ENCODE results near the gene HSPD1. TPM values are rescaled to one million over a fixed set of nuclear protein-coding genes. Genes with fewer than 3 reads are reported as not detected.

Gene HSPD1
- total RNA-seq, 1 experiment from 2014 or later: 877 TPM

- DNase-seq: no peak
- CTCF ChIA-PET: interaction anchor here (0.6 kb wide), 1 partner anchor 15 kb away, joined by 3 read pairs; the partner anchor contains the start of gene SF3B1
- H3K4me1 ChIP-seq: peaks cover 16% of the 10 kb centered on the region
- Mint-ChIP-seq H3K4me1 (ENCODE audit: low read depth, unreplicated experiment) (peaks cover 12% of the 10 kb centered on the region), H3K9me3 (ENCODE audit: unreplicated experiment) (no peaks in the 10 kb centered on the region), H3K36me3 (ENCODE audit: insufficient read depth, unreplicated experiment) (peaks cover 25% of the 10 kb centered on the region), H3K4me3 (ENCODE audit: unreplicated experiment) (no peak overlapping the region), H3K27me3 (ENCODE audit: insufficient read depth, unreplicated experiment) (no peaks in the 10 kb centered on the region), H3K27ac (ENCODE audit: unreplicated experiment) (no peak overlapping the region)
- BruUV-seq (replicated peaks): no TSS peak
- no peaks in the 10 kb centered on the region for H3K36me3 ChIP-seq (ENCODE audit: control insufficient read depth, insufficient read depth, low read length)
- TF ChIP-seq CTCF (IDR thresholded peaks at IDR 0.05; ENCODE audit: insufficient read depth in 1 of 2, low read depth in 1 of 2, low read length in 1 of 2, severe bottlenecking in 1 of 2, unreplicated experiment in 1 of 2): no peak
- intact Hi-C loops (cut with micrococcal nuclease; ENCODE audit: unreplicated experiment): loop anchor here (10.0 kb wide), 1 partner anchor 254 kb away; the partner anchor contains the start of gene MARS2
- POLR2A ChIA-PET: interaction anchor here (0.9 to 4.0 kb wide), 4 partner anchors 10 to 254 kb away, joined by 3 to 64 read pairs (median 12); partner anchors contain the start of genes HSPD1, HSPE1, MARS2 and SF3B1
- H3K27me3 ChIP-seq (replicated peaks; ENCODE audit: control insufficient read depth, insufficient read depth, low read length): no peaks in the 10 kb centered on the region
- no peak overlapping the region for H3K4me3 ChIP-seq (ENCODE audit: low read depth, low read length)
- H3K9me3 ChIP-seq: no peaks in the 10 kb centered on the region; the same call in 1 of the 2 replicates
Measured at GRCh38 chr2:197450465-197450864, 49.2 kb downstream of the HSPD1 start.

DNA sequence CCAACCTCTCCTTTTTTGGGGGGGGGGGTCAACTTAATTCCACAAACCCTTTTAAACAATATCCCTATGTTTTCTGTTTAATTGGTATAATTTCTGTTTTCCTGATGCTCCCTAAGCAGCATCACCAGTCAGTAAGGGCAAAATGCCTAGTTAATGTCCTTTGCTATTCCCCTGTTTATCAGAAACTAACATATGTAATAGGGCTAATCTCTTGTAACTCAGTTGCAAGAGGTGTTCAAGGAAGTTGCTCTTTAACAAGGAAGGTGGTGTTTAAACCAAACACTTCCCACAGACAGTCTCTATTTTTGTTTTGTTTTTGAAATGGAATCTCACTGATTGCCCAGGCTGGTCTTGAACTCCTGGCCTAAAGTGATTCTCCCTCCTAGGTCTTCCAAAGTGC lies 52.8 kb downstream of the HSPD1 start:
- Histone ChIP-seq H3K36me3 (ENCODE audit: control insufficient read depth, insufficient read depth, low read length) (no peaks in the 10 kb centered on the region), H3K4me1 (peaks cover 7% of the 10 kb centered on the region; the same call in 1 of the 2 replicates), H3K27me3 (replicated peaks; ENCODE audit: control insufficient read depth, insufficient read depth, low read length) (no peaks in the 10 kb centered on the region), H3K9me3 (no peaks in the 10 kb centered on the region; the same call in 1 of the 2 replicates), H3K4me3 (ENCODE audit: low read depth, low read length) (no peak overlapping the region)
- CTCF ChIA-PET: no interaction called here
- no peak for TF ChIP-seq CTCF (IDR thresholded peaks at IDR 0.05; ENCODE audit: insufficient read depth in 1 of 2, low read depth in 1 of 2, low read length in 1 of 2, severe bottlenecking in 1 of 2, unreplicated experiment in 1 of 2)
- Mint-ChIP-seq H3K4me3 (ENCODE audit: unreplicated experiment) (no peak overlapping the region), H3K27ac (ENCODE audit: unreplicated experiment) (no peak overlapping the region), H3K9me3 (ENCODE audit: unreplicated experiment) (no peaks in the 10 kb centered on the region), H3K36me3 (ENCODE audit: insufficient read depth, unreplicated experiment) (no peaks in the 10 kb centered on the region), H3K4me1 (ENCODE audit: low read depth, unreplicated experiment) (peaks cover 4% of the 10 kb centered on the region), H3K27me3 (ENCODE audit: insufficient read depth, unreplicated experiment) (no peaks in the 10 kb centered on the region)
- intact Hi-C loops (cut with micrococcal nuclease; ENCODE audit: unreplicated experiment): no loop called here
- no peak for DNase-seq
- POLR2A ChIA-PET: no interaction called here
- BruUV-seq (replicated peaks): no TSS peak

DNA sequence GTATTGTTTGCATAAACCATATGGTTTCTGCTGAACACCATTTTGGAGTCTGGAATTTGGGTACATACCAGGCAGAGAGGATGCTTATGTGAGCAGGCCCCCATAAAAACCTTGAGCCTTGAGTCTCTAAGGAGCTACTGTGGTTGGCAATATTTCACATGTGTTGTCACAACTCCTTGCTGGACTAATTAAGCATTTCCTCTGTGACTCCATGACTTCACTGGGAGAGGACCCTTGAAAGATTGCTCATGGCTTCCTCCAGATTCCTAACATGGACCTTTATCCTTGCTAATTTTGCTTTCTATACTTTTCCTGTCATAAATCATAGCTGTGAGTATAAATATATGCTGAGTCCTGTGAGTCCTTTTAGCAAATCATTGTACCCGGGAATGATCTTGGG lies 53.9 kb downstream of the HSPD1 start:
- Mint-ChIP-seq H3K27me3 (ENCODE audit: insufficient read depth, unreplicated experiment) (no peaks in the 10 kb centered on the region), H3K36me3 (ENCODE audit: insufficient read depth, unreplicated experiment) (no peaks in the 10 kb centered on the region), H3K9me3 (ENCODE audit: unreplicated experiment) (no peaks in the 10 kb centered on the region), H3K4me3 (ENCODE audit: unreplicated experiment) (no peak overlapping the region), H3K27ac (ENCODE audit: unreplicated experiment) (no peak overlapping the region), H3K4me1 (ENCODE audit: low read depth, unreplicated experiment) (no peaks in the 10 kb centered on the region)
- BruUV-seq (replicated peaks): no TSS peak
- no peak for DNase-seq
- Histone ChIP-seq H3K4me3 (ENCODE audit: low read depth, low read length) (no peak overlapping the region), H3K36me3 (ENCODE audit: control insufficient read depth, insufficient read depth, low read length) (no peaks in the 10 kb centered on the region), H3K9me3 (no peaks in the 10 kb centered on the region; the same call in 1 of the 2 replicates), H3K4me1 (no peaks in the 10 kb centered on the region), H3K27me3 (replicated peaks; ENCODE audit: control insufficient read depth, insufficient read depth, low read length) (no peaks in the 10 kb centered on the region)
- POLR2A ChIA-PET: no interaction called here
- no peak for TF ChIP-seq CTCF (IDR thresholded peaks at IDR 0.05; ENCODE audit: insufficient read depth in 1 of 2, low read depth in 1 of 2, low read length in 1 of 2, severe bottlenecking in 1 of 2, unreplicated experiment in 1 of 2)
- intact Hi-C loops (cut with micrococcal nuclease; ENCODE audit: unreplicated experiment): no loop called here
- CTCF ChIA-PET: no interaction called here

All from Caco-2 (cell line).